ENCODE data around the gene AGTPBP1. TPM values are rescaled to one million over a fixed set of nuclear protein-coding genes. Genes with fewer than 3 reads are reported as not detected.

The AGTPBP1 gene
- total RNA-seq, 4 donors from 2014 or later = 16.9 to 35.2 (median 20.5) TPM

- TF ChIP-seq POLR2A (IDR thresholded peaks at IDR 0.05) (no peak), CTCF (IDR thresholded peaks at IDR 0.05) (no peak), EP300 (IDR thresholded peaks at IDR 0.05) (no peak)
- DNase-seq (ENCODE audit: low spot score in 2 of 2) = no peak
- Histone ChIP-seq H3K36me3 (peaks cover 0 to 6% (median 0%) of the 10 kb centered on the region in 3 donors), H3K9me3 (no peaks in the 10 kb centered on the region), H3K4me1 (no peaks in the 10 kb centered on the region), H3K4me3 (no peak overlapping the region), H3K27me3 (no peaks in the 10 kb centered on the region), H3K27ac (no peak overlapping the region)
These were observed 56.7 kb downstream of the AGTPBP1 start for GRCh38 chr9:85685081-85685480.

DNA sequence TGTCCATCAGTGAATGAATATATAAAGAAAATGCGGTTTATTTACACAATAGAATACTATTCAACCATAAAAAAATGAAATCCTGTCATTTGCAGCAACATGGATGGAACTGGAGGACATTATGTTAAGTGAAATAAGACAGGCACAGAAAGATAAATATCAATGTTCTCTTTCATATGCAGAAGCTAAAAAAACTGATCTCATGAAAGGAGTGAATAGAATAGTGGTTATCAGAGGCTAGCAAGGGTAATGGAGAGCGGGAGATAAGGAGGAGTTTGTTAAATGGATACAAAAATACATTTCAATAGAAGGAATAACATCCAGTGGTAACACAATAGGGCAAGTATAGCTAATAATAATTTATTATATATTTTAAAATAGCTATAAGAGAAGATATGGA is 65.0 kb downstream of the AGTPBP1 start:
- 80 to 82% methylated on average over 2 of the region's 2 CpGs for WGBS, 2 donors
- no peak for DNase-seq (ENCODE audit: low spot score in 2 of 2)
- Histone ChIP-seq H3K27ac (no peak overlapping the region), H3K36me3 (peaks cover 0 to 54% (median 0%) of the 10 kb centered on the region in 3 donors), H3K4me1 (no peaks in the 10 kb centered on the region), H3K9me3 (no peaks in the 10 kb centered on the region), H3K4me3 (no peak overlapping the region), H3K27me3 (no peaks in the 10 kb centered on the region)
- TF ChIP-seq EP300 (IDR thresholded peaks at IDR 0.05) (no peak), POLR2A (IDR thresholded peaks at IDR 0.05) (no peak), CTCF (IDR thresholded peaks at IDR 0.05) (no peak)

GRCh38 chr9:85667374-85667773 is 74.4 kb downstream of the AGTPBP1 start:
- 89 to 94% methylated on average over 1 of the region's 1 CpG for WGBS, 2 donors
- peaks cover 0 to 30% (median 0%) of the 10 kb centered on the region in 3 donors for H3K36me3 ChIP-seq
- DNase-seq (ENCODE audit: low spot score in 2 of 2) = no peak
- H3K9me3 ChIP-seq = no peaks in the 10 kb centered on the region
- no peak overlapping the region for H3K27ac ChIP-seq
- TF ChIP-seq CTCF (IDR thresholded peaks at IDR 0.05) (no peak), EP300 (IDR thresholded peaks at IDR 0.05) (no peak), POLR2A (IDR thresholded peaks at IDR 0.05) (no peak)
- H3K27me3 ChIP-seq = no peaks in the 10 kb centered on the region
- H3K4me3 ChIP-seq = no peak overlapping the region
- H3K4me1 ChIP-seq = no peaks in the 10 kb centered on the region

- WGBS, 2 donors = 79 to 82% methylated on average over 2 of the region's 2 CpGs
- no peak overlapping the region for H3K27ac ChIP-seq
- H3K9me3 ChIP-seq = no peaks in the 10 kb centered on the region
- H3K4me1 ChIP-seq = no peaks in the 10 kb centered on the region
- H3K36me3 ChIP-seq = peaks cover 0 to 19% (median 0%) of the 10 kb centered on the region in 3 donors
- no peak for TF ChIP-seq CTCF (IDR thresholded peaks at IDR 0.05)
- no peak for TF ChIP-seq POLR2A (IDR thresholded peaks at IDR 0.05)
- no peak for TF ChIP-seq EP300 (IDR thresholded peaks at IDR 0.05)
- no peak overlapping the region for H3K4me3 ChIP-seq
- DNase-seq (ENCODE audit: low spot score in 2 of 2) = no peak
- H3K27me3 ChIP-seq = no peaks in the 10 kb centered on the region
These were observed 75.7 kb downstream of the AGTPBP1 start for GRCh38 chr9:85666086-85666485.

- no peak for DNase-seq (ENCODE audit: low spot score in 2 of 2)
- Histone ChIP-seq H3K4me3 (no peak overlapping the region), H3K27ac (no peak overlapping the region), H3K4me1 (no peaks in the 10 kb centered on the region), H3K36me3 (no peaks in the 10 kb centered on the region), H3K9me3 (no peaks in the 10 kb centered on the region), H3K27me3 (no peaks in the 10 kb centered on the region)
- TF ChIP-seq EP300 (IDR thresholded peaks at IDR 0.05) = no peak
- TF ChIP-seq CTCF (IDR thresholded peaks at IDR 0.05) = no peak
- TF ChIP-seq POLR2A (IDR thresholded peaks at IDR 0.05) = no peak
- 33 to 55% methylated on average over 1 of the region's 1 CpG for WGBS, 2 donors
These were observed 79.2 kb downstream of the AGTPBP1 start for GRCh38 chr9:85662573-85662972.
